22Rv1 (cell line): Measurements from ENCODE around the gene PLCB3.

Source experiments
- ZFX ChIP-seq: fragments of 450-650 bp; IDR thresholded peaks from 2 replicates; pipeline ENCODE4 v1.6.1; 2017; ENCODE audit warnings: antibody characterized with exemption, borderline replicate concordance
- TF ChIP-seq, protein P1 (sequence below): fragments of 450-650 bp; IDR thresholded peaks from 2 replicates; pipeline ENCODE4 v1.5.1; 2017; ENCODE audit warnings: mild to moderate bottlenecking

GRCh38 chr11:64234647-64235379 is 16.5 kb upstream of the PLCB3 start:
- TF ChIP-seq, protein P1, sequence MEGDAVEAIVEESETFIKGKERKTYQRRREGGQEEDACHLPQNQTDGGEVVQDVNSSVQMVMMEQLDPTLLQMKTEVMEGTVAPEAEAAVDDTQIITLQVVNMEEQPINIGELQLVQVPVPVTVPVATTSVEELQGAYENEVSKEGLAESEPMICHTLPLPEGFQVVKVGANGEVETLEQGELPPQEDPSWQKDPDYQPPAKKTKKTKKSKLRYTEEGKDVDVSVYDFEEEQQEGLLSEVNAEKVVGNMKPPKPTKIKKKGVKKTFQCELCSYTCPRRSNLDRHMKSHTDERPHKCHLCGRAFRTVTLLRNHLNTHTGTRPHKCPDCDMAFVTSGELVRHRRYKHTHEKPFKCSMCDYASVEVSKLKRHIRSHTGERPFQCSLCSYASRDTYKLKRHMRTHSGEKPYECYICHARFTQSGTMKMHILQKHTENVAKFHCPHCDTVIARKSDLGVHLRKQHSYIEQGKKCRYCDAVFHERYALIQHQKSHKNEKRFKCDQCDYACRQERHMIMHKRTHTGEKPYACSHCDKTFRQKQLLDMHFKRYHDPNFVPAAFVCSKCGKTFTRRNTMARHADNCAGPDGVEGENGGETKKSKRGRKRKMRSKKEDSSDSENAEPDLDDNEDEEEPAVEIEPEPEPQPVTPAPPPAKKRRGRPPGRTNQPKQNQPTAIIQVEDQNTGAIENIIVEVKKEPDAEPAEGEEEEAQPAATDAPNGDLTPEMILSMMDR = peak; percentile 27
- TF ChIP-seq ZFX = no peak
